Endothelial cell of umbilical vein (primary cell): ENCODE data around the gene E2F4.

Experiments used
- CTCF ChIP-seq, 2 donors: IDR thresholded peaks; 1 replicate in 1 of 2; 2 replicates in 1 of 2; pipeline ENCODE4 v1.5.1; 2011; ENCODE audit warnings: low read length in 2 of 2, mild to moderate bottlenecking in 2 of 2, moderate library complexity in 2 of 2, control low read depth in 1 of 2, inconsistent platforms in 1 of 2, low read depth in 1 of 2; ENCODE audit not compliant: insufficient read depth in 1 of 2; ENCODE audit errors: extremely low read depth in 1 of 2
- EZH2 ChIP-seq: IDR thresholded peaks from 2 replicates; pipeline ENCODE4 v1.6.1; 2012; ENCODE audit warnings: borderline replicate concordance, low read depth, mild to moderate bottlenecking, moderate library complexity, low read length, inconsistent platforms; ENCODE audit not compliant: severe bottlenecking
- FOS ChIP-seq: IDR thresholded peaks from 2 replicates; pipeline ENCODE4 v1.6.1; 2011; ENCODE audit warnings: mild to moderate bottlenecking, low read length, moderate library complexity, borderline replicate concordance; ENCODE audit not compliant: insufficient read depth
- JUN ChIP-seq: IDR thresholded peaks from 2 replicates; pipeline ENCODE4 v1.6.1; 2011; ENCODE audit warnings: borderline replicate concordance, low read depth; ENCODE audit not compliant: insufficient read length, insufficient read depth
- MAX ChIP-seq: IDR thresholded peaks from 2 replicates; pipeline ENCODE4 v1.6.1; 2011; ENCODE audit not compliant: insufficient read depth, insufficient read length
- MYC ChIP-seq: IDR thresholded peaks from one replicate; pipeline ENCODE4 v1.6.1; 2011; ENCODE audit warnings: mild to moderate bottlenecking, low read depth, low read length
- POLR2A ChIP-seq: IDR thresholded peaks from 2 replicates; pipeline ENCODE4 v1.6.1; 2012; ENCODE audit warnings: low read depth, mild to moderate bottlenecking, control low read depth, low read length
- POLR2AphosphoS5 ChIP-seq: IDR thresholded peaks from 2 replicates; pipeline ENCODE4 v1.6.1; 2012; ENCODE audit warnings: low read depth, mild to moderate bottlenecking, control low read depth, low read length, moderate library complexity; ENCODE audit not compliant: insufficient read depth

DNA sequence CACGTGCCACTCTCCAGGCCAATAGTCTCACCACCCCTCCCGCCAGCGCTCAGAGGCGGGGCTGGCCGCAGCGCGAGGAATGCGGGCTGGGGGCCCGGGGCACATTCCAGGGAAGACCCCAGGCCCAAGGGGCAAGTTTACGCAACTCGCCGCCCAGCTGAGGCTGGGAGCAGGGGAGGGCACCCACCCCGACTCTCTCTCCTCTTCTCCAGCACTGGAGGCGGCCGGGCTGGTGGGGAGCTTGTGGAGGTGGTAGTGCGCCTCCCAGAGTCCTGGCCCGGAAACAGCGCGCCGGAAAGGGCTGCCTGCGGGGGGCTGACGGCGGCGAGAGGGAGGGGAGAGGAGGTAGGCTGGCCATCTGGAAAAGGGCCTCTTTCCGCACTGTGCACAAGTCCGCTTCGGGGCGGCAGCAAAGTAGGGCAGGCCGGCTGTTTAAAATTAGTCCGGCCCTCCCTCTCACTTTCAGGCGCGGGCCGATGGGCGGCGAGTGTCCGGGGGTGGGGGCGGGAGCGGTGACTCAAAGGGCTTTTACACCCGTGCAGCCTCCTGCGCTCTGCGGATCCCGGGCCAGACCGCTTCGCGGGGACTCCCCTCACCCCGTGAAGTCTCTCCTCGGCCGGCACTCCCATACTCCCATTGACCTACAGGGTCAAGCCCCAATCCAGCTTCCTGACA is 54.3 kb downstream of the E2F4 start:
- TF ChIP-seq POLR2AphosphoS5 (peak; percentile 86), POLR2A (peak; percentile 56), CTCF (IDR thresholded peaks at IDR 0.05; ENCODE audit: extremely low read depth in 1 of 2, insufficient read depth in 1 of 2, low read depth in 1 of 2, low read length in 2 of 2) (peak; percentile 21 to 27), EZH2 (no peak), MYC (no peak), FOS (no peak), JUN (no peak), MAX (peak; percentile 57)
